H1 (cell line): ENCODE data around the gene ADGRA3. TPM values are rescaled to one million over a fixed set of nuclear protein-coding genes. Genes with fewer than 3 reads are reported as not detected.

ENCODE experiments used
- CTCF ChIA-PET: fragments of 300-600 bp; sonication (Branson Sonifier 250); formaldehyde crosslinking; loops from one replicate; lab custom pipeline; 2021; ENCODE audit not compliant: partially characterized antibody; lab: Charles Lee
- POLR2A ChIA-PET: fragments of 300-600 bp; sonication (Branson Sonifier 250); formaldehyde crosslinking; loops from one replicate; lab custom pipeline; 2021; ENCODE audit warnings: inconsistent platforms; ENCODE audit not compliant: partially characterized antibody; lab: Charles Lee
- DNase-seq, 2 experiments: peaks; one replicate each; pipeline versions ENCODE4 v3.0.0 to v3.0.0-alpha.2; 2010 to 2022; ENCODE audit warnings: low spot score in 2 of 2, low read depth in 1 of 2, mixed read lengths in 1 of 2
- FAIRE-seq: peaks from 2 replicates; lab custom pipeline; 2011; peaks lifted over from hg19 to GRCh38; lab: Jason Lieb, UNC
- H2AFZ ChIP-seq: 2 replicates; pipeline ENCODE4 v1.8.1; 2012; ENCODE audit warnings: low read length, inconsistent platforms
- H2AK5ac ChIP-seq: 2 replicates; pipeline ENCODE4 v1.6.1; 2013; ENCODE audit warnings: low read depth, low read length
- H2BK120ac ChIP-seq: replicated peaks from 2 replicates; pipeline ENCODE3; 2013; ENCODE audit warnings: low read depth, low read length, inconsistent platforms
- H2BK12ac ChIP-seq: 2 replicates; pipeline ENCODE4 v1.6.1; 2013; ENCODE audit warnings: low read depth, low read length
- H2BK15ac ChIP-seq: 2 replicates; pipeline ENCODE4 v1.6.1; 2013; ENCODE audit warnings: low read length
- H2BK20ac ChIP-seq: 2 replicates; pipeline ENCODE4 v1.6.1; 2013; ENCODE audit warnings: low read length
- H2BK5ac ChIP-seq: 2 replicates; pipeline ENCODE4 v1.6.1; 2013; ENCODE audit warnings: low read depth, low read length
- H3K14ac ChIP-seq: 2 replicates; pipeline ENCODE4 v1.6.1; 2013; ENCODE audit warnings: inconsistent platforms; ENCODE audit not compliant: insufficient read length
- H3K18ac ChIP-seq: 2 replicates; pipeline ENCODE4 v1.6.1; 2013; ENCODE audit warnings: low read length; ENCODE audit errors: extremely low read depth
- H3K23ac ChIP-seq: 2 replicates; pipeline ENCODE4 v1.6.1; 2013; ENCODE audit warnings: inconsistent platforms; ENCODE audit not compliant: insufficient read length
- H3K23me2 ChIP-seq: 2 replicates; pipeline ENCODE4 v1.6.1; 2013; ENCODE audit warnings: low read depth, low read length
- H3K27ac ChIP-seq: 2 replicates; pipeline ENCODE4 v1.6.1; 2011; ENCODE audit warnings: low read depth, low read length, inconsistent platforms
- H3K27me3 ChIP-seq, 4 experiments: replicated peaks in 1 of 4; 1 replicate in 1 of 4; 2 replicates in 3 of 4; pipeline versions ENCODE4 v1.6.1 to v1.8.1; 2011 to 2013; ENCODE audit warnings: low read length in 3 of 4, mild to moderate bottlenecking in 3 of 4, inconsistent platforms in 2 of 4, mixed read lengths in 2 of 4, moderate library complexity in 1 of 4; ENCODE audit not compliant: control insufficient read depth in 3 of 4, insufficient read depth in 3 of 4; ENCODE audit errors: extremely low read depth in 1 of 4
- H3K36me3 ChIP-seq, 4 experiments: 2 replicates each; pipeline versions ENCODE4 v1.6.1 to v1.8.1; 2011 to 2013; ENCODE audit warnings: mild to moderate bottlenecking in 4 of 4, low read length in 3 of 4, moderate library complexity in 2 of 4, control low read depth in 1 of 4, inconsistent platforms in 1 of 4; ENCODE audit not compliant: insufficient read depth in 4 of 4, control insufficient read depth in 2 of 4
- H3K4ac ChIP-seq: replicated peaks from 2 replicates; pipeline ENCODE3; 2013; ENCODE audit warnings: low read length, low read depth, mixed read lengths, inconsistent platforms; ENCODE audit not compliant: insufficient read length
- H3K4me1 ChIP-seq, 4 experiments: replicated peaks in 1 of 4; 1 replicate in 1 of 4; 2 replicates in 3 of 4; pipeline versions ENCODE4 v1.6.1 to v1.8.1; 2011 to 2013; ENCODE audit warnings: low read length in 3 of 4, inconsistent platforms in 2 of 4, mixed read lengths in 1 of 4; ENCODE audit not compliant: insufficient read depth in 4 of 4, control insufficient read depth in 3 of 4
- H3K4me2 ChIP-seq, 2 experiments: 2 replicates each; pipeline versions ENCODE4 v1.6.1 to v1.8.1; 2011 to 2013; ENCODE audit warnings: low read depth in 2 of 2, low read length in 2 of 2, control low read depth in 1 of 2, inconsistent platforms in 1 of 2, mild to moderate bottlenecking in 1 of 2; ENCODE audit not compliant: insufficient read depth in 1 of 2
- H3K4me3 ChIP-seq, 4 experiments: fragments of 200-600, 300-600 bp in 1 of 4; sonication (generic), shearing (Covaris generic), sonication (Bioruptor Twin) in 1 of 4; 2 replicates each; pipeline versions ENCODE4 v1.5.1 to v1.8.1; 2011 to 2016; ENCODE audit warnings: low read length in 4 of 4, low read depth in 3 of 4, control low read depth in 2 of 4, inconsistent platforms in 2 of 4, mild to moderate bottlenecking in 2 of 4, mixed read lengths in 1 of 4, moderate library complexity in 1 of 4; ENCODE audit not compliant: insufficient read depth in 2 of 4; ENCODE audit errors: extremely low read depth in 1 of 4
- H3K56ac ChIP-seq: replicated peaks from 2 replicates; pipeline ENCODE3; 2013; ENCODE audit warnings: low read depth, mild to moderate bottlenecking, mixed read lengths, low read length, inconsistent platforms; ENCODE audit not compliant: insufficient read length
- H3K79me1 ChIP-seq: 2 replicates; pipeline ENCODE4 v1.6.1; 2013; ENCODE audit warnings: low read depth, low read length, control low read depth
- H3K79me2 ChIP-seq, 2 experiments: 2 replicates each; pipeline versions ENCODE4 v1.6.1 to v1.8.1; 2012 to 2013; ENCODE audit warnings: low read length in 2 of 2, mild to moderate bottlenecking in 2 of 2, inconsistent platforms in 1 of 2; ENCODE audit not compliant: insufficient read depth in 2 of 2, control insufficient read depth in 1 of 2
- H3K9ac ChIP-seq, 4 experiments: replicated peaks in 1 of 4; 1 replicate in 1 of 4; 2 replicates in 3 of 4; pipeline versions ENCODE4 v1.6.1 to v1.8.1; 2011 to 2013; ENCODE audit warnings: low read depth in 3 of 4, low read length in 3 of 4, control low read depth in 2 of 4, mild to moderate bottlenecking in 2 of 4, moderate library complexity in 2 of 4, inconsistent platforms in 1 of 4; ENCODE audit errors: extremely low read depth in 1 of 4
- H3K9me3 ChIP-seq, 2 experiments: 2 replicates each; pipeline versions ENCODE4 v1.6.1 to v1.8.1; 2012 to 2013; ENCODE audit warnings: mild to moderate bottlenecking in 2 of 2, moderate library complexity in 2 of 2, control low read depth in 1 of 2, inconsistent platforms in 1 of 2, low read depth in 1 of 2, low read length in 1 of 2, mixed read lengths in 1 of 2; ENCODE audit not compliant: insufficient read depth in 2 of 2
- H4K20me1 ChIP-seq, 2 experiments: replicated peaks in 1 of 2; 2 replicates each; pipeline versions ENCODE3 to v1.8.1; 2011 to 2013; ENCODE audit warnings: inconsistent platforms in 2 of 2, low read length in 2 of 2, mild to moderate bottlenecking in 1 of 2; ENCODE audit not compliant: insufficient read depth in 2 of 2, control insufficient read depth in 1 of 2
- H4K5ac ChIP-seq: 2 replicates; pipeline ENCODE4 v1.6.1; 2013; ENCODE audit warnings: low read length, low read depth, mixed read lengths, inconsistent platforms; ENCODE audit not compliant: insufficient read length
- H4K8ac ChIP-seq: 2 replicates; pipeline ENCODE4 v1.8.0; 2013; ENCODE audit warnings: mild to moderate bottlenecking, moderate library complexity, low read length, inconsistent platforms; ENCODE audit not compliant: insufficient read depth; ENCODE audit errors: extremely low read depth
- H4K91ac ChIP-seq: replicated peaks from 2 replicates; pipeline ENCODE3; 2013; ENCODE audit warnings: low read length, mixed read lengths, inconsistent platforms; ENCODE audit not compliant: insufficient read length
- CBX8 ChIP-seq: fragments of 300-800, 300-1000 bp; sonication (generic); IDR thresholded peaks from 2 replicates; pipeline ENCODE4 v1.7.1; 2016; ENCODE audit warnings: low read depth, low read length, borderline replicate concordance
- CREB1 ChIP-seq: IDR thresholded peaks from 2 replicates; pipeline ENCODE4 v1.6.1; 2012; ENCODE audit warnings: inconsistent platforms
- GTF2F1 ChIP-seq: IDR thresholded peaks from 2 replicates; pipeline ENCODE4 v1.6.1; 2012; ENCODE audit warnings: low read depth, low read length, improper control_type of control experiment, borderline replicate concordance
- HDAC2 ChIP-seq, 2 experiments: fragments of 300-600 bp in 1 of 2; sonication (generic) in 1 of 2; IDR thresholded peaks; 2 replicates each; pipeline ENCODE4 v1.6.1; 2011 to 2012; ENCODE audit warnings: low read depth in 2 of 2, low read length in 2 of 2, mild to moderate bottlenecking in 2 of 2, moderate library complexity in 2 of 2, borderline replicate concordance in 1 of 2, inconsistent platforms in 1 of 2
- JUND ChIP-seq: IDR thresholded peaks from 2 replicates; pipeline ENCODE4 v1.6.1; 2011; ENCODE audit warnings: mild to moderate bottlenecking, improper control_type of control experiment, low read length
- MAFK ChIP-seq: IDR thresholded peaks from 2 replicates; pipeline ENCODE4 v1.6.1; 2012; ENCODE audit warnings: low read depth, mild to moderate bottlenecking, improper control_type of control experiment, low read length
- NRF1 ChIP-seq: IDR thresholded peaks from 2 replicates; pipeline ENCODE4 v1.6.1; 2011; ENCODE audit warnings: mild to moderate bottlenecking, low read depth, low read length, improper control_type of control experiment
- SRF ChIP-seq: IDR thresholded peaks from 2 replicates; pipeline ENCODE4 v1.6.1; 2011; ENCODE audit warnings: mild to moderate bottlenecking, low read depth, low read length, moderate library complexity
- TBP ChIP-seq: IDR thresholded peaks from 2 replicates; pipeline ENCODE4 v1.6.1; 2011; ENCODE audit warnings: low read depth, low read length, improper control_type of control experiment
- TCF12 ChIP-seq: IDR thresholded peaks from 2 replicates; pipeline ENCODE4 v1.6.1; 2011; ENCODE audit warnings: low read depth, mild to moderate bottlenecking, low read length
- TEAD4 ChIP-seq: IDR thresholded peaks from 2 replicates; pipeline ENCODE4 v1.6.1; 2012; ENCODE audit warnings: low read depth, low read length, inconsistent platforms, mixed read lengths
- polyA plus RNA-seq, 7 experiments: library from polyadenylated mRNA; depleted of rRNA in 3 of 7; stranded (reverse) in 5 of 7; unstranded in 2 of 7; fragments of >200 nt in 5 of 7; fragments of 200-250 nt in 2 of 7; gene quantifications; 1 replicate in 5 of 7; 2 replicates in 1 of 7; 4 replicates in 1 of 7; pipeline versions ENCODE4 v1.2.1 to v1.2.3, GENCODE V29; 2011 to 2013; ENCODE audit warnings: missing spikeins in 2 of 7, mixed read lengths in 2 of 7
- total RNA-seq: library from RNA; stranded (reverse); fragmentation: NEBNext Ultra II Directional; extraction: Animal tissue kit (Norgen Biotek cat#: 25700); gene quantifications from 2 replicates; pipeline ENCODE4 v1.2.1, GENCODE V29; 2021
- TF ChIP-seq, protein P1 (sequence below): IDR thresholded peaks from 2 replicates; pipeline ENCODE4 v1.6.1; 2012; ENCODE audit warnings: inconsistent platforms

The ADGRA3 gene
- total and polyA plus RNA-seq, 2 of the 8 experiments (the other 6 are each of a cell fraction or from before 2014, with no cell fraction given) = 31.5 to 63.0 TPM

DNA sequence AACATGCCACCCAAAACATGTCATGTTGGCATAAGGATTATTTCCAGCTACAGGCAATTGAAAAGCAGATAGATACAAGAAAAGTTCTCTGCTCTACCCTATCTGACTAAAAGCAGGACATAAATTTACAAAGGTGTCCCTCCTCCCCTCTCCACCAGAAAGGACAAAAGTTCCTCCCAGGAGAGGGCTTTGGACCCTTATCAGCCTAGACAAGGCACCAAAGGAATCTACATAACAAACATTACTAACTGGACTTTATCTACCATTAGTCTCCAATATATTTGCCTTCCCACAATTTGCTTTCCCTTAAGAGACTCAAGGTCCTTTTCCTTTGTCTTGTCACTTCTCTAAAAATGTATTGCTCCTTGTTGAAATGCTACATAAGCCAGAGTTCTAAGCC, 55.6 kb downstream of the ADGRA3 start:
- POLR2A ChIA-PET = no interaction called here
- Histone ChIP-seq H3K4ac (no peak overlapping the region), H2AK5ac (no peak overlapping the region), H3K56ac (no peak overlapping the region), H3K4me1 (peaks cover 0 to 14% (median 4%) of the 10 kb centered on the region in 4 experiments; a peak in 3 of 7 replicates), H3K4me3 (no peak overlapping the region), H3K36me3 (peaks cover 0 to 9% (median 0%) of the 10 kb centered on the region in 4 experiments; a peak in 3 of 8 replicates), H3K18ac (no peak overlapping the region), H3K9ac (peak overlapping the region in 1 of 4 experiments; percentile 22; a peak in 1 of 7 replicates), H2BK20ac (no peak overlapping the region), H3K79me1 (peaks cover 5% of the 10 kb centered on the region; the same call in 1 of the 2 replicates), H3K23ac (no peak overlapping the region), H3K79me2 (peaks cover 0 to 17% of the 10 kb centered on the region in 2 experiments; a peak in 2 of 4 replicates), H2BK120ac (no peak overlapping the region), H2BK15ac (no peak overlapping the region), H3K23me2 (no peaks in the 10 kb centered on the region; the same call in 1 of the 2 replicates), H2BK12ac (no peak overlapping the region), H4K20me1 (peaks cover 0 to 11% of the 10 kb centered on the region in 2 experiments), H4K91ac (no peak overlapping the region), H3K27me3 (no peaks in the 10 kb centered on the region), H2BK5ac (no peak overlapping the region), H3K27ac (no peak overlapping the region), H4K8ac (no peak overlapping the region), H3K4me2 (no peak overlapping the region), H3K9me3 (no peaks in the 10 kb centered on the region), H2AFZ (no peak overlapping the region), H4K5ac (no peak overlapping the region), H3K14ac (no peak overlapping the region)
- no peak for DNase-seq
- CTCF ChIA-PET = interaction anchor here (1.1 to 1.4 kb wide), 2 partner anchors 12 to 16 kb away, joined by 3 read pairs; no protein-coding TSS in a partner anchor
- FAIRE-seq = no peak
- TF ChIP-seq CREB1 (no peak), NRF1 (no peak), TEAD4 (no peak), TCF12 (no peak), TBP (no peak), CBX8 (no peak), GTF2F1 (no peak), MAFK (no peak), JUND (no peak), SRF (no peak), HDAC2 (IDR thresholded peaks at IDR 0.05; ENCODE audit: borderline replicate concordance in 1 of 2, low read depth in 2 of 2, low read length in 2 of 2) (no peak)
- TF ChIP-seq, protein P1, sequence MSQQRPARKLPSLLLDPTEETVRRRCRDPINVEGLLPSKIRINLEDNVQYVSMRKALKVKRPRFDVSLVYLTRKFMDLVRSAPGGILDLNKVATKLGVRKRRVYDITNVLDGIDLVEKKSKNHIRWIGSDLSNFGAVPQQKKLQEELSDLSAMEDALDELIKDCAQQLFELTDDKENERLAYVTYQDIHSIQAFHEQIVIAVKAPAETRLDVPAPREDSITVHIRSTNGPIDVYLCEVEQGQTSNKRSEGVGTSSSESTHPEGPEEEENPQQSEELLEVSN = no peak
